Measurements from ENCODE around the gene BAHCC1.

DNA sequence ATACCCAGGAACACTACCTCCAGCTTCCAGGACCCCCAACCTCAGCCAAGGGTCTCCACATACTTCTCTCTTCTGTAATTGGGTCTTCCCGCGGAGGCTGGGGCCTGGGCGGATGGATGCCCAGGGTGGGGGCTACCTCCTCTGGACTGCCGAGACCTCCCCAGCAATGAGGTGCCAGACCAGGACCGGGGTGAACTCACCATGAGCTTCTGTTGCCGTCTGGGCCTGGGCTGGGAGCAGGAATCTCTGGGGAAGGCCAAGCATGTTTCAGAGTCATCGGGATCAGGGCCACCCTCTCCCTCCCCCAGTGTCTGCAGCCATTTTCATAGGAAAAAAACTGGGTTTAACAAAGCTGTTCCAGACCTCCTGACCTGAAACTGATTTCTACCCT, 10.3 kb upstream of the BAHCC1 start:
- TF ChIP-seq EZH2phosphoT487 (IDR thresholded peaks at IDR 0.05; ENCODE audit: low read length): no peak
- TF ChIP-seq, protein P1, sequence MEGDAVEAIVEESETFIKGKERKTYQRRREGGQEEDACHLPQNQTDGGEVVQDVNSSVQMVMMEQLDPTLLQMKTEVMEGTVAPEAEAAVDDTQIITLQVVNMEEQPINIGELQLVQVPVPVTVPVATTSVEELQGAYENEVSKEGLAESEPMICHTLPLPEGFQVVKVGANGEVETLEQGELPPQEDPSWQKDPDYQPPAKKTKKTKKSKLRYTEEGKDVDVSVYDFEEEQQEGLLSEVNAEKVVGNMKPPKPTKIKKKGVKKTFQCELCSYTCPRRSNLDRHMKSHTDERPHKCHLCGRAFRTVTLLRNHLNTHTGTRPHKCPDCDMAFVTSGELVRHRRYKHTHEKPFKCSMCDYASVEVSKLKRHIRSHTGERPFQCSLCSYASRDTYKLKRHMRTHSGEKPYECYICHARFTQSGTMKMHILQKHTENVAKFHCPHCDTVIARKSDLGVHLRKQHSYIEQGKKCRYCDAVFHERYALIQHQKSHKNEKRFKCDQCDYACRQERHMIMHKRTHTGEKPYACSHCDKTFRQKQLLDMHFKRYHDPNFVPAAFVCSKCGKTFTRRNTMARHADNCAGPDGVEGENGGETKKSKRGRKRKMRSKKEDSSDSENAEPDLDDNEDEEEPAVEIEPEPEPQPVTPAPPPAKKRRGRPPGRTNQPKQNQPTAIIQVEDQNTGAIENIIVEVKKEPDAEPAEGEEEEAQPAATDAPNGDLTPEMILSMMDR (IDR thresholded peaks at IDR 0.05; ENCODE audit: low read length): no peak
